SH-SY5Y (cell line): ENCODE data around the gene TXNL1.

Experiments
- GATA2 ChIP-seq: IDR thresholded peaks from 2 replicates; pipeline ENCODE4 v1.6.1; 2011; ENCODE audit warnings: mild to moderate bottlenecking, low read depth, low read length
- GATA3 ChIP-seq: IDR thresholded peaks from 2 replicates; pipeline ENCODE4 v1.6.1; 2011; ENCODE audit warnings: low read depth, mild to moderate bottlenecking, low read length, moderate library complexity

- TF ChIP-seq GATA2 (no peak), GATA3 (no peak)
Measured at GRCh38 chr18:56550121-56550520, 88.3 kb downstream of the TXNL1 start.
